ENCODE data around the gene LZTR1.
"Not testable (repeated sequence)": the region's sequence is repeated elsewhere in the genome, so short reads cannot be mapped to it uniquely, and the experiment has no call there.

LZTR1 gene

DNA sequence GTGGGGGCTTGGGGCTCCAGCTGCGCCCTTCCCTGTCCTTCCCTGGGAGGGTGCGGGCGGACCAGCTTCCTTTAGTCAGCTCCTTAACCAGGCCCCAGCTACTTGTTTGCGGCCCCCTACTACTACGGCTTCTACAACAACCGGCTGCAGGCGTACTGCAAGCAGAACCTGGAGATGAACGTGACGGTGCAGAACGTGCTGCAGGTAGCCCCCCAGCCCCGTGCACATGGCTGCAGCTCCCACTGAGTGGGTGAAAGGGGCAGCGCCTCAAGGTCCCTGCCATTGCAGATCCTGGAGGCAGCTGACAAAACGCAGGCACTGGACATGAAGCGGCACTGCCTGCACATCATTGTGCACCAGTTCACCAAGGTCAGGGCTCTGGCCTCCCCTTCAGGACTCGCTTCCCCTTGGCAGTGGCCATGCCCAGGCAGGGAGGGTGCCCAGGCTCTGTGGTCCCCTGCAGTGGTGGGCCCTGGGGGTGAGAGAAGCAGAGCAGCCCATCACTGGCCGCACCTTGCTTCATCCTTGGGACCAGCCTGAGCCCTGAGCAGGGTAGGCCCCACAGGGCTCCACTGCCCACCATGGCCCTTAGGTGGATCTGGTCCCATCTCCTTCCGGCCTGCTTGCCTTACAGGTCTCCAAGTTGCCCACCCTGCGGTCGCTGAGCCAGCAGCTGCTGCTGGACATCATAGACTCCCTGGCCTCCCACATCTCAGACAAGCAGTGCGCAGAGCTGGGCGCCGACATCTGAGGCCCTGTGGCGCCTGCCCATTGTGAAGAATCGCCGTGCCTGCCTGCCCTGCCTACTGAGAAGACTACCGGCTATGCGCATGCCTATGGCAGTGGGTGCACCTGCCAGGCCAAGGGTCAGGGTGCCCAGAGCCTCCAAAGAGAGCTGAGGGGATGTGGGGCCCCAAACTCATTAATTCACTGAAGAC lies 14.8 kb downstream of the LZTR1 start:
- DNase-seq (ENCODE audit: low spot score) = no peak

DNA sequence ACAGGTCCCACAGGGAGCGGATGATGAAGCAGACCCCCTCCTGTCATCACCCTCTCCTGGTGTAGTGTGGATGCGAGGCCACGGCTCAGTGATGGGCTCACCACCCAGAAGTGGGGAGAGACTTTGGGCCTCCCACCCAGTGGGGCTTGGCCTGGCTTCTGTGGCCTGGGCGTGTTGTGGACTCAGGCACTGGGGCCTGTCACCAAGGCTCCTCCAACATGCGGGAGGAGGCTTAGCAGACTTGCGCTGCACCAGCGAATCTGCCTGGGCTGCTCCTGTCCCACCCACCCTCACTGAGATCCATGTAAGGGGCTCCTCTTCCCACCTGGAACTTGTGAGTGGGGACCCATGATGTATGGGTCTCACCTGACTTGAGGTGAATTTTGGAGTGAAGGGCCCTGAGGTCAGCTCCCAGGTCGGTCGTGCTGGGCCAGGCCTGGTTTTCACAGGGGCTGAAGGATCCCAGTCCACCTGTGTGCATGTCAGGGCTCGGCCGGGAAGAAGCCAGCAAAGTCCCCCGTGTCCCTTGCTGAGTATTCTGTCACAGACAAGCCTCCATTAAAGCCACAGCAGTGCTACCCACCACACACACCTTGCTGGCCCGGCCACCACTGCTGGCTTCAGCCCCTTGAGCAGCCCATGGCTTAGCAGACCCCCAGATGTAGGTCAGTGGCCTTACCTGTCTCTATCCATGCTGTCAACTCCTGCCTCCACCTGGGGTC lies 15.6 kb downstream of the LZTR1 start:
- no peak for DNase-seq (ENCODE audit: low spot score)

DNA sequence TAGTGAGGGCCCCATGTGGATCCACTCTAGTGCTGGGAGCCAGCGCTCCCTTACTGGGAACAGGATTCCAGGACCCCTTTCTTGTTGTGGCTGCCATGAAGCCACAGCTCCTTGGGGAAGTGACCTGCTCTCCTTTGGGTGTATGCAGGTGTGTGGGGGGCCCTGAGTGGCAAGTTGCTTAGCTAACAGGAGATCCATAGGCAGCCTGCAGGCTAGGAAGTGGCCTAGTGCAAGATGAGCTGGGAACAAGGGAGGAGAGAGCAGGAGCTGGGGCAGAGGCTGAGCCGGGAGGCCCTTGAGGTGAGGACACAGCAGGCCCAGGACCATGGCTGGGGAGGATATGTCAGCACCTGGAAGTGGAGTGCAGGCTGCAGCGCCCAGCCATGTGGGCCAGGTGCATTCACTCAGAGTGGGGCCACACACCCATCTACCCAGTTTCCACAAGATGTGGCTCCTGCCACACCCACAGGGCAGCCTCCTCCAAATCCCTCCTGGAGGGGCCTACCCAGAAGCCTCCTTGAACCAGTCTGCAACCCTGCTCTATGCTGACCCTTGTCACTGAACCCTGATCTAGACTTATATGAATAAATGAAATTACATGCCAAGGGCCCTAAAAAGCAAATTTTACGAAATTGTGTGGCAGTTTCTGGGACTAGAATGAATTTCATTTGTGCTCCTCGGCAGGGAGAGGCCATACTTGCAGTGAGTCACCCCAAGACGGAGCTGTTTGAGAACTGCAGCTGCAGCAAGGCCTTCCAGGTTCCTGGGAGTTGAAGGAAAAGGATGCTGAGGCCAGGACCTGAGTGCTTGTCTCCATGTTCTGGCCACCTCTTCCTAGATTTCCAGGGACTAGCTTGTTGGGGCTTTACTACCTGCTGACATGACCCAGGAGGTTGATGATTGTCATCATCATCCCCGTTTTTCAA lies 16.6 kb downstream of the LZTR1 start:
- no peak for DNase-seq (ENCODE audit: low spot score)

DNA sequence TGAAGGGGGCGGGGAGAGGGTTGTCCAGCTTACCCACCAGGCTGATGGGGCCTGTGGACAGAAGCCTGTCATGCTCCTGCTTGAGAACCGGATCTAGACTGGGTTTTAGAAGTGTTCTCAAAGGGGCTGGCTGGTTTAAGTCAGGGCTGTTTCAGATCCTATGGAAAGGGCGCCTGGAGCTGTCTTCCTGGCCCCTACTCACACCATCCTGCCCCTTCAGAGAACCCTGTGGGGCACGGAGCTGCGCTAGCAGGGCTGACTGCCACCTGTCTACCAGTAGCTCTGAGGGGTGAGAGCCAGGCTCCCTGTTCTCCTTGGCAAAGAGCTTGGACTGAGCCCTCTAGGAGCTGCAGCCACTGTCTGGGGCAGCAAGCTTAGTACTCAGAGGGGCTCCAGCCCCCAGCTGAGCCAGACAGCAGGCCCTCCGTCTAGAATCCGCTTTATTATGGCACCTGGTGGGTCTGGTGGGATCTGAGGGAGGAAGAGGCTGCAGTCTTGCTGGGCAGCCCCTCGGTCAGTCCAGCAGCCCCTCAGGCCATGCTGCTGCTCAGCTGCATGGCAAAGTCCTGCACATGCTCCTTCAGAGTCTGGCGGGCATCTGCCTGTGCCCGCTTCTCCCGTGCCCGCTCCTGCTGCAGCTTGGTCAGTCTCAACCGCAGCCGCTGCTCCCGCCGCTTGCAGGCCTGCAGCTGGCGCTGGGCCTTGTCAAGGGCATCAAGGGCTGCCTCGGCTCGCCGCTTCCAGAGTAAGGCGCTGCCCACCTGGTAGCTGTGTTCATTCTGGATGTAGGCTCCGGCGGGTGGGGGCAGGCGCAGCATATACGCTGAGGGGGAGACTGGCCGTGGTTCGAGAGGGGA lies 17.5 kb downstream of the LZTR1 start:
- DNase-seq (ENCODE audit: low spot score) = no peak

DNA sequence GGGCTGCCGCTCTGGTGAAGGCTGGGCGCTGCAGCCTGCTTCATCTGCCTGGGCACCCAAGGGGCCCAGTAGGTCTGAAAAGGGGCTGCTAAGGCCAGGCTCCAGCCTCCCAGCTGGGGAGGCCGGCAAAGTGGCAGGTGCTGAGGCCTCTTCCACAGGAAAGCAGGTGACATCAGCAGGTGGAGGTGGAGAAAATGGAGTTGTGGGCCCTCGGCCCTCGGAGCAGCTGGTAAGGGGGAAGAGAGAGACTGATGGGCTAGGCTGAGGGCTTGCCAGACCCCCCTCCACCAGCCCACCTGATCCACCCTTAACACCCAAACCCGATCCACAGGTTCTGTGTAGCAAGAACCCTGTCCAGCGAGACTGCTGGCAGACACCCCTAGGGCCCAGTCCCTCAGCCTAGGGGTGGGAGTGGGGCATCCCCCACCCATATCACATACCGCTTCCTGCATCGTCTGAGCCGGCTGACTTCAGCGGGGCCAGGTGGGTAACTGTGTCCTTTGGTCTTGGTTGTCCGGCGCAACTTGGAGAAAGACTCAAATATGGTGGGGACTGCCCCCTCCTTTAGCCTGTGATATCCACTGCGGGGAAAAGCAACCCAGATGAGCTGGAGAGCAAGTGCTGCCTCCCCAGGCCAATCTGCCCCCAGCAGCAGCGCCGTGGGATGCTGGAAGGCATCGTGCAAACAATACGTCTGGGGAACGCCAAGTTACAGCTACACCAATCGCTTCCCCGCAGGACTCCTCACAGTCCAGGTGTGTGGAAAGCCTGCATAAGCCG lies 18.3 kb downstream of the LZTR1 start:
- DNase-seq (ENCODE audit: low spot score) = no peak

DNA sequence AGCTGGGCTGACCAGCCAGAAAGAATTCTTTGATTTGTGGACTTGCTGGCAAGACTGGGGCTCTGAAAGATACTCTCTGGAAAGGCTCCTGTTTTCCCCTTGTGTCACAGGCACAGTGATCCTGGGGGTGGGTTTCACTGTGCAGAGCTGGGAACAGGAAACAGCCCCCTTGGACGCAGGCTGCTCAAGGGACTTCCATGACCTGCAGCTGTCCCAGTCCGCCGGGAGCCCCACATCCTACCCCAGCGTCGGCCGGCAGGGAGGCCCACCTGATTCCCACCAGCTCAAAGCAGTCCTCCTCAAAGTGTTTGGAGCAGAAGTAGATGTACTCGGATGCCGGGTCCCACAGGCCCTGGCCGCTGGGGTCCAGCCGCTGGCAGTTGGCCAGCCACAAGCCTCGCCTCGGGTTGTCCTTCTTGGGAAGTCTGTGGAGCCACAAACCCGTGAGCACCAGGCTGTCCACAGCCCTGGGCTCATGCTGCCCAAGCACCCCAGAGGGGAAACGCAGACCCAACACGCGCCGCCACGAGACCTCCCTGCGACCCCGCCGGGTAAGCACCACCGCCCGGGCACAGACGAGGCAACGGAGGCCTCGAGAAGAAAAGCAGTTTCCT lies 19.0 kb downstream of the LZTR1 start:
- no peak for DNase-seq (ENCODE audit: low spot score)

DNA sequence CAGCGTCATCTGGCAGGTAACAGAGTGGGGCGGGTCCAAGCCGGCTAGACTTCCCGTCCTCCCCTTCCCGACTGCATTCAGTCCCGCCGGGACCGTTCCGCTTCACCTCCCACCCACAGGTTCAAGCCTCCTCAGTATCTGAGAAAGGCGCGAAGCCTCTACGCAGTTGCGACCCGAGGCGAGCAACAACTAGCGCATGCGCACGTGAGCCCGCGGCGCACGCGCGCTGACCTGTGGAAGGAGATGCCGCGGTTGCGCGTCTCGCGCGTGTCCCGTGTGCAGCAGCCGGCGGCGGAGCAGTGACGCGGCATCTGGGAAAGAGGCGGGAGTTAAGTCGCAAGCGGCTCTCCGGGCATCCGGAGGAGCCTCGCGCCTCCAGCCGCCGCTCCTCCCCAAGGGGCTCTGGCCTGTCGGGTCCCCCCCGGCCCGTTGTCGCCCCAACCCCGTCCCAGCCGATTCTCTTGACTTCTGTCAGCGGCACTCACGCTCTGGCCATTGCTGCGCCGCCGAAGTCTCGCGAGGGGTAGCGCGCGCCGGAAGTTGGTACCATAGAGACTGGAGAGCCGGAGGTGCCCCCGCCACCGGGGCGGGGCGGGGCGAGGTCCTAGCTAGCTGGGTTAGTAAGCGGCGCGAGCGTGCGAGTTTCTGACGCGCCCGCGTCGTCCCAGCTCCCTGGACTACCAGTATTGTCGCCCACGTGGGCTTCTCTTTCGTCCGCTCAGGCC lies 19.7 kb downstream of the LZTR1 start, which contains the start of gene THAP7:
Gene THAP7 (minus strand): TSS at position 518 of the 725 bp plus-strand sequence. CDS start 207 bp downstream, at position 311.
- peak; percentile 96 for DNase-seq (ENCODE audit: low spot score)

DNA sequence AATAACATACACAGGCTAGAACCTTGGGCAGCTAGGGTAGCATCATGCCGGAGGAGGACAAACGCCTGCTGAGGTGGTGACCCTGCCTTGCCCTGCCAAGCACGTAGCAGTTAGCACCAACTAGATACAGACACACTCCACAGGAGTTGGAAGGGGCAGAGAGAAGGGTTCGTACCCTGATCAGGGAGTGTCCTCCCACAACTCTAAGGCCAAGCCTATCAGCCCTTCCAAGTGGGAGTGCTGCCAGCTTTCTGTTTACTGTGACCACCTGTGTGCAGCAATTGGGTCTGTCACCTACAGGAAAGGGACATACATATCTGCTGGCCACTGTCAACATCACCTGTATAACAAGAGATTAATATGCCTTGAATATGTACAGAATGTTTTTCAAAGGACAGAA lies 21.7 kb downstream of the LZTR1 start:
- no peak for DNase-seq (ENCODE audit: low spot score)

DNA sequence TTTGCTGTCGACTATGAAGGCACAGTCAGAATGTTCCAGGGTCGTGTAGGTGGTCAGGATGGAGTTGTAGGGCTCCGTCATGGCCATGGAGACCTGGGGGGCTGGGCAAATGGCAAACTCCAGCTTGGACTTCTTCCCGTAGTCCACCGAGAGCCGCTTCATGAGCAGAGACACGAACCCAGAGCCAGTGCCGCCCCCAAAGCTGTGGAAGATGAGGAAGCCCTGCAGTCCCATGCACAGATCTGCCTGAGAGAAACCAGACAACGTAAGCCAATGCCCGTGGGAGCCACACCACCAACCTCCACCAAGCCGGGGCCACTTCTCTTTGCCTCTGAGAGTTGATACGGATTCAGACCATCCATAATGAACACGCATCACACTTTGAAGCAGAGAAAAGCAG lies 27.1 kb downstream of the LZTR1 start:
- DNase-seq (ENCODE audit: low spot score) = not testable (repeated sequence)

DNA sequence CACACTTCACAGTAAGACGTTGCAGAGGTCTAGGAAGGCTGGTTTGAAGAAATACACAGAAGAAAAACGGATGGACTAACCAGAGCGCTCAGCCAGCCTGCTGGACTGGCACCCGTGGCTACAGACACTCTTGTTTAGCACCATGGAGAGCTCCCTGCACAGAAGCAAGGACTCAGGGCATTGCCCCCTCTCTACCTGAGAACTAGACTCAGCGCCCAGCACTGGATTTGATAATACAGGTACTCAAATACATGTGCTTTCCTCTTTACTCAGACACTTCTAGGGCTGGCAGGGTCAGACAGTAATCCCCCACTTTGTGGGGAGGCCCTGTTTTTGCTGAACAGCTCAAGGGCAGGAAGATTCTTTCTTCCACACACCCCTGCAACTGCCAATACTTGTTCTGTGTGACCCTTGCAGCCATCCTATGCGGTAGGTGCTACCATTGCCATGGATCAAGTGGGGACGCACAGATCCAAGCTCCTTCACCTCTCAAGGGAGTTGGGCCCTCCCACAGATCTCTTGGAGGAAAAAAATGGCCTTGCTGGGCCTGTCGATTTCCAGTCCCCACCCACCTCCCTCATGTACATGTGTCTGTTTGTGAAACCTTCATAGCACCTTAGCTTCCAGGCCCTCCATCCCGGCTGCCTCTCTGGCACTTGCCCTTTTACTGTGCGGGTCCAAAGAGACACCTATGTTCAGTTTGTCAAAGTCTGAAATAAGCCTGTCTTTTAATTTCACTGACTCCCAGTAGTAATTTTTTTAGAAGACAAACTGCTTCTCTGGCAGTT lies 27.7 kb downstream of the LZTR1 start:
- DNase-seq (ENCODE audit: low spot score) = no peak

DNA sequence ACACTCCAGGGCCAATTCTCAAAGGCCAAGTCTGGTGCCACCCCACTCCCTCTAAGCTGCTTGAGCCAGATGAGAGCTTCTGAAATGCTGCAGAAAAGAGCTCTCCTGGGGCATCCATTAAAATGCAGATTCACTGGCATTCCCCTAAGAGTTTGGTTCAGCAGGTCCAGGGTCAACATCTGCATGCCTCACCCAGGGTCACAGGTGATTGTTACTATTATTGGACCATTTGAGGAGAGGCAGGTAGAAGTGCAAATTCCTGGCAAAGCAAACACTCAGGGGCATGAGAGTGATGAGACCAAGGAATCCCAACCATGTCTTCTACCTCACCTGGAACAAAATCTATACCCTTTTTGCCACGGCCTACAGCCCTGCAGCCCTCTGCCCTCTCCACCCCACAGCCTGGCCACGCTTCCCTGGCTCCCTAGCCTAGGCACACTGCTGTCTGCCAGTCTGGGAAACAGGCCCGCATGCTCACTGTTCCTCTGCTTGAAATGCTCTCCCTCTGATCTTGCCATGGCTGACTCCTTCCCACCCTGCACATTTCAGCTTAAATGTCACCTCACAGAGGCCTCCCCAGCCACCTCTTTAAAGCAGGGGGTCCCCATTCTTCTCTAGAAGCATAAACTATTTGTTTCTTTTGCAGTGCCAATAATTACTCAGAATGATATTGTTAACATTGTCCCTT lies 28.5 kb downstream of the LZTR1 start:
- no peak for DNase-seq (ENCODE audit: low spot score)

DNA sequence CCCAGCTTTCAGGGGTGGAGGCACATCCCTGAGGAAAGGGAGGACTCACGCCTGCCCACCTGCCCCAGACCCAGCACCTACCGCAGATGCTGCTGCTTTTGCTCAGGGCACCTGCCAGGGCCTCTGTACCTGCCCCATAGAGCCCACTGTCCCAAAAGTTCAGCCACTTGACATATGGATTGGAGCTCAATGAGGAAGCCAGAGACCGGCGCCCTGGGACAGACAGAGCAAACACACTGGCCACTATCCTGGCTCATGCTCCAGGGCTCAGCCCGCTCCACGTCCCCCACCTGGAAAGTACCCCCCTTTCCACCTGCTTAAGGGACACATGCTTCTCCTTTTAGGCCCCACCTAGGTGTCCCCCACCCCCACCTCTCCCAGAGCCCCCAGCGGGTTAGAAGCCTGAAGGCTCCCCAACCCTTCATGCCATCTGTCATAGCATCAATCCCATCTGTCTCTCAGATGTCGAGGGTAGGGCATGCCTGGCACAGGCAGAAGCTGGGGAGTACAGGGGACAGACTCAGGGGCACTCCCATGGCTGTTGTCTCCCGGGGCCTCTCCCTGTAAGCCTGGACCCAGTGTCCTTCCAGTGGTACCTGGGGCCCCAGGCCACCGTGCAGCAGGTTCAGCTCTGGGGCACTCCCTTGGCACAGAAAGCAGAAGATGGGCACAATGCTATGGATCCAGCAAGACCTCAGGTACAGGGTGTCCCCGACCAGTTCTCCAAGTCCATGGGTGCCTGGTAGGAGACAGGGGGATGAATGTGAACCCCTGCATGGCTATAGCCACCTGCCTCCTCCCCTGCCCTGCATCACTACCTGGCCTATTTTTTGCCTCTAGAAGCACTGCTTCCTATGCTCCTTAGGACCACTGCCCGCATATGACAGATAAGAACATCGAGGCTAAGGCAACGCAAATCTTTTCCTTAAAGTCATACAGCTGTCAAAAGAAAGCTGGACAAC lies 30.6 kb downstream of the LZTR1 start:
- no peak for DNase-seq (ENCODE audit: low spot score)

DNA sequence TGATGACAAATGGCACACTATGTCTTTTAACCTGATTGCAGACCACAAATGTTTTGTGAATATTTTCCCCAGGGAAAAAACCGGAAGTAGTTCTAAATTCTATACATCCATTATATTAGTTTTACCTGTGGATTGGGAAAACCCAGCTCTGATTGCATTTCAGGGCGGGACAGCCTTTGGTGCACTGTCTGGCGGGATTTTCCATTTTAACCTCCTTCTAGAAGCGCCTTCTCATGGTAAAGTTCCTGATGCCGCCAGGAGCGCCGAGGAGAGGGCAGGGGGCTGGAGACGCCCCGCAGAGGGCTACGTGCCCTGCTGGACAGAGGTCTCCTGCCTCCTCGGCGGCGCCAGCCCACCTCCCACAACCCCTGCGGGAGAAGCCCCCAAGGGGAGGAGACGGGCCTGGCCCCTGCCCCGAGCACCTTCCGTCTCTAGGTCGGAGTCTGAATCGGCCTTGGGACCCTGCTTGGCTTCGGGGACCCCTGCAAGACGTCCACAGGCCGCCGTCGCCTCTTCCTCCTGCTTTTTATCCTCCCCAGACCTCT lies 31.6 kb downstream of the LZTR1 start:
- no peak for DNase-seq (ENCODE audit: low spot score)

DNA sequence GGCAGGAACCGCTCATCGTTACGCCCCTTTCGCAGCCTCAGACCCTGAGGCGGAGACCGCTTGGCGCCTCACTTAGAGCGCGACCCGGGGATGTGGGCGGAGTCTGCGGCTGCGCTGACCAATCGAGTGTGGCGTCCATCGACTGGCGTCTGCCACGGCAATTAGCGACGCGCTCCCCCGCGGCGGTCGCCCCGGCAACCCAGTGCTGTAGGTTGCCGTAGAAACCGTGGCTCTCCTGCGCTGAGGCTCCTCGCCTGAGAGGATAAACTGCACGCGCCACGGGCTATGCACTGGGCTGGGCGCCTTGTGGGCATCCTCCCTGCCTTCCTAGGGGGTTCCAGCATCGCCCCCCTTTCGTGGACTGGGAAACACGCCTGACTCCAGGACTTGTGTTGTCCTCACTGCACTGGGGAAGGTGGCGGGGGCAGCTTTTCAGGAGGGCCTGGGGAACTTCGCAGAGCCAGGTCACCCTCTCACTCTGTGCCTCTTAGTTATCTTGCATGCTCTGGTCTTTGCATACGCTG lies 32.2 kb downstream of the LZTR1 start:
- peak; percentile 79 for DNase-seq (ENCODE audit: low spot score)

DNA sequence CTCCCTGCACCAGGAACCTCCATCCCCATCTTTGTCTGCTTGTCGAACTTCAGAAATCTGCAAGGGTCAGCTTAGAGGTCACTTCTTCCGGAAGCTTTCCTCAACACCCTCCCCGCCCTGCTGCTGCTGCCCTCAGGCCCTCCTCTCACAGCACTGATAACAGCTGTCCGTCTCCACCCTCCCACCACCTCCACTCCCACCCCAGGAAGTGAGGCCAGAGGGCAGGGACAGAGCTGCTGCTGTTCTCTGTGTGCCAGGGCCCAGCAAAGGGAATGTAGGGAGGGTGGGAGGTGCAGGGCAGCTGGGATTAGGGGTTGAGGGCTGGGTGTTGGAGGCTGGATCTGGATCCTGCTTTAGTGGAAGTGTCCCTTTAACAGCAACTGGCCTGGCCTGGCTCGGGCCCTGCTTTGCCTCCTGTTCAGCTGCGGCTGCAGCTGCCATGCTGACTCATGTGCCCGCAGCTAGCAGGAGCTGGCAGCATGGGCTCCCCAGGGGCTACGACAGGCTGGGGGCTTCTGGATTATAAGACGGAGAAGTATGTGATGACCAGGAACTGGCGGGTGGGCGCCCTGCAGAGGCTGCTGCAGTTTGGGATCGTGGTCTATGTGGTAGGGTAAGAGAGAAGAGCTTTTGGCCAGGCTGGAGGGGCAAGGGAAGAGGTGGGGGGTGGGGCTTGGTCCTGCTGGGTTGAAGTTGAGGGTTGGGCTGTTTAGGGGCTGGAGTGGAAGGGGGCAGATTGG lies 32.8 kb downstream of the LZTR1 start, which contains the start of gene P2RX6:
Gene P2RX6 (plus strand): TSS at position 440 of the 740 bp plus-strand sequence. CDS start 10 bp downstream, at position 450.
- DNase-seq (ENCODE audit: low spot score) = peak; percentile 22

Data from putamen (tissue), 1 donor.